ENCODE data around the gene ANKRD63.
A peak's percentile ranks its signal among the peaks of the same experiment; 100 is the strongest.

ANKRD63 gene

DNA sequence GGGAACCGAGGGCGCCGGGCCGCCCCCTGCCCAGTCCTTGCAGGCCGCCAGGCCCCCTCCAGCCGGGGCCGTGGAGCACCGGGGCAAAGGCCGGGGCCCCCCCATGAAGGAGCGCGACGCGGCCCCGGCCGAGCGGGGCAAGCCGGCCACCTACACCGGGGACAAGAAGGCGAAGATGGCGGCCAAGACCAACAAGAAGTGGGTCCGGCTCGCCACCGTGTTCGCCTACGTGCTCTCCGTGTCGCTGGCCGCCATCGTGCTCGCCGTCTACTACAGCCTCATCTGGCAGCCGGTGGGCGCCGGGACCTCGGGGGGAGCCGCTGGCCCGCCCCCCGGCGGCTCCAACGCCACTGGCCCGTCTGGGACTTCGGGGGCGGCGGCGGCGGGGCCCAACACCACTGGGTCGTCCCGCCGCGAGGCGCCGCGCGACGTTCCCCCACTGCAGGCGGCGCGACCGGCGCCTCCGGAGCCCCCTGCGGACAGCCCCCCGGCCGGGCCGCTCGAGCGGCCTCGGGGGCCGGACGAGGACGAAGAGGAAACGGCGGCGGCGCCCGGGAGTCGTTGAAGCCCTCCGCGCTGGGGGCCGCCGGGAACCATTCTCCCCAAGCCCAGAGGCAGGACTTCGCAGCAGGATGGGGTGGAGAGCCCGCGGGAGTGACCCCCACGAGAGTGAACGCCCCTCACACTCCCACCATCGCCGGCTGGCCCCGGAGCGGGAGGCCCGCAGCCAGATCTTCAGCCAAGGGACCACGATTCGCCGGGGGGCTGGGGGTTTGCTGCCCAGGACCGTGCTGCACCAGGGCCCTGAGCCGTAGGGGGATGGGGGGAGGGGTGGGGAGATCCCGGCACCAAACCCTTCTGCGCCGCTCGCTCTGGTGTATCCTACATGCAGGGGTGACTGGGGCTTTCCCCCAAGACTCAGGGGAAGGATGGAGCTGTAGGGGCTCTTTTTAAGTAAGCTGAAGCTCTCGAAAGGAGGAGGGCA is 41.4 kb upstream of the ANKRD63 start:
- H3K36me3 ChIP-seq (ENCODE audit: control insufficient read depth, insufficient read depth, low read length) = no peaks in the 10 kb centered on the region
- peak overlapping the region; percentile 49 for H3K56ac ChIP-seq (ENCODE audit: low read length)
- no peak overlapping the region for H2AK5ac ChIP-seq (ENCODE audit: low read length)
- H3K18ac ChIP-seq (ENCODE audit: low read length) = peak overlapping the region; percentile 86
- peak overlapping the region; percentile 42 for H3K9ac ChIP-seq (ENCODE audit: low read length)
- no peak overlapping the region for H3K23ac ChIP-seq (ENCODE audit: low read length)
- H3K4me2 ChIP-seq (ENCODE audit: low read length) = peak overlapping the region; percentile 2
- no CpG with 5 or more reads among the region's 101 CpGs for WGBS (ENCODE audit: extremely low coverage, insufficient coverage, low lambda C conversion rate)
- H4K8ac ChIP-seq (ENCODE audit: low read depth, low read length) = no peak overlapping the region
- no peak overlapping the region for H2BK5ac ChIP-seq (ENCODE audit: low read length)
- peaks cover 18% of the 10 kb centered on the region for H3K4me1 ChIP-seq (ENCODE audit: control insufficient read depth, low read depth, low read length)
- H3K27ac ChIP-seq (ENCODE audit: low read depth, low read length) = no peak overlapping the region
- no peak overlapping the region for H2BK15ac ChIP-seq (replicated peaks; ENCODE audit: low read depth)
- H3K79me1 ChIP-seq (ENCODE audit: low read length) = no peaks in the 10 kb centered on the region
- H3K4me3 ChIP-seq (ENCODE audit: low read length) = peak overlapping the region; percentile 9
- no peaks in the 10 kb centered on the region for H3K27me3 ChIP-seq (ENCODE audit: insufficient read depth, low read length, poor library complexity)
- no peak overlapping the region for H4K5ac ChIP-seq (ENCODE audit: low read length)
- DNase-seq = no peak
- H3K4ac ChIP-seq (ENCODE audit: low read depth, low read length) = no peak overlapping the region
- H3K79me2 ChIP-seq (ENCODE audit: control insufficient read depth, insufficient read depth, low read length) = no peaks in the 10 kb centered on the region
- H2BK120ac ChIP-seq (ENCODE audit: low read depth, low read length) = no peak overlapping the region

GRCh38 chr15:40323239-40323952 is 40.5 kb upstream of the ANKRD63 start, which contains the start of gene INAFM2:
TSS of gene INAFM2 (plus strand) at chr15:40323692. CDS start at chr15:40324056, 364 bp downstream.
- H4K5ac ChIP-seq (ENCODE audit: low read length) = no peak within 1 kb of the TSS
- H3K18ac ChIP-seq (ENCODE audit: low read length) = peak within 1 kb of the TSS; percentile 86
- H2AK5ac ChIP-seq (ENCODE audit: low read length) = no peak within 1 kb of the TSS
- H3K36me3 ChIP-seq (ENCODE audit: control insufficient read depth, insufficient read depth, low read length) = no peaks in the 10 kb centered on the region
- H2BK15ac ChIP-seq (replicated peaks; ENCODE audit: low read depth) = no peak within 1 kb of the TSS
- H3K4me3 ChIP-seq (ENCODE audit: low read length) = peak within 1 kb of the TSS; percentile 9
- peak within 1 kb of the TSS; percentile 42 for H3K9ac ChIP-seq (ENCODE audit: low read length)
- H3K79me2 ChIP-seq (ENCODE audit: control insufficient read depth, insufficient read depth, low read length) = no peaks in the 10 kb centered on the region
- H3K23ac ChIP-seq (ENCODE audit: low read length) = no peak within 1 kb of the TSS
- H3K56ac ChIP-seq (ENCODE audit: low read length) = peak within 1 kb of the TSS; percentile 49
- no peak within 1 kb of the TSS for H2BK120ac ChIP-seq (ENCODE audit: low read depth, low read length)
- no peak within 1 kb of the TSS for H2BK5ac ChIP-seq (ENCODE audit: low read length)
- no peak within 1 kb of the TSS for H3K4ac ChIP-seq (ENCODE audit: low read depth, low read length)
- peak within 1 kb of the TSS; percentile 75 for H3K4me2 ChIP-seq (ENCODE audit: low read length)
- H3K27ac ChIP-seq (ENCODE audit: low read depth, low read length) = no peak within 1 kb of the TSS
- no peaks in the 10 kb centered on the region for H3K79me1 ChIP-seq (ENCODE audit: low read length)
- no CpG with 5 or more reads among the region's 103 CpGs for WGBS (ENCODE audit: extremely low coverage, insufficient coverage, low lambda C conversion rate)
- no peaks in the 10 kb centered on the region for H3K27me3 ChIP-seq (ENCODE audit: insufficient read depth, low read length, poor library complexity)
- H3K4me1 ChIP-seq (ENCODE audit: control insufficient read depth, low read depth, low read length) = peaks cover 17% of the 10 kb centered on the region
- no peak within 1 kb of the TSS for H4K8ac ChIP-seq (ENCODE audit: low read depth, low read length)
- peak; percentile 98 for DNase-seq

DNA sequence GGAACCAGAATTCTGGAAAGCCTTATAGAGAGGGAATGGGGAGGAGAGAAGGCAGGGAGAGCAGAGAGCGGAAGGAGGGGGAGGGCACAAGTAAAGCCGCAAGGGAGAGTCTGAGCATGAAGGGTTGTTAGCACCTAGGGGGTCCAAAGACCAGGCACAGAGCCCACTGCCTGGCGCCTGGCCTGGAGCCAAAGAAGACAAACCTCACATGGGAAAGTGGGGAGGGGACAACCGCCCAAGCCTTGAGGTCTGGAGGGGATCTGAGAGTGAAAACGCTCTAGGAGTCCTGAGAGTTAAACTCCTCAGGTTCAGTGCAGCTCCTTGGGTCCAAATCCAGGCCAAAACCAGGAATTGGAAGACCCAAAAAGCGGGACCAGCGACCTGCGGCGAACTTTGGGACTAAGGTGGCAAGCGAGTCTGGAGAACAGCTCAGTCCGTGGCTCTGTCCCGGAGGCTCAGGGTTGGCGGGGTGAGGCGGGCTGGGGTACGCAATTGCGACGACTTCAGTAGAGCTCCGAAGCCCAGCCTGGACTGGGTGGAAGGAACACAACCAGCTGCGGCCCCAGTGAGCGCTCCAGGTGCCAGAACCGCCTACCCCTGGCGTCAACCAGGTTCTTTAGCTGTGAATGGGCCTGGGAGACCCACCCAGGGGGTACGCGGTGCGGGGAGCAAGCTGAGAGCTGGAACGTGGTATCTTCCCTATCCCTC is 39.8 kb upstream of the ANKRD63 start:
- Histone ChIP-seq H2BK5ac (ENCODE audit: low read length) (no peak overlapping the region), H3K27me3 (ENCODE audit: insufficient read depth, low read length, poor library complexity) (no peaks in the 10 kb centered on the region), H3K36me3 (ENCODE audit: control insufficient read depth, insufficient read depth, low read length) (no peaks in the 10 kb centered on the region), H4K5ac (ENCODE audit: low read length) (no peak overlapping the region), H2AK5ac (ENCODE audit: low read length) (no peak overlapping the region), H3K9ac (ENCODE audit: low read length) (peak overlapping the region; percentile 18), H3K4me1 (ENCODE audit: control insufficient read depth, low read depth, low read length) (peaks cover 13% of the 10 kb centered on the region), H3K56ac (ENCODE audit: low read length) (no peak overlapping the region), H3K4ac (ENCODE audit: low read depth, low read length) (no peak overlapping the region), H2BK120ac (ENCODE audit: low read depth, low read length) (no peak overlapping the region), H2BK15ac (replicated peaks; ENCODE audit: low read depth) (no peak overlapping the region), H3K4me3 (ENCODE audit: low read length) (no peak overlapping the region), H3K18ac (ENCODE audit: low read length) (no peak overlapping the region), H3K79me2 (ENCODE audit: control insufficient read depth, insufficient read depth, low read length) (no peaks in the 10 kb centered on the region), H3K27ac (ENCODE audit: low read depth, low read length) (no peak overlapping the region), H4K8ac (ENCODE audit: low read depth, low read length) (no peak overlapping the region), H3K4me2 (ENCODE audit: low read length) (peak overlapping the region; percentile 75), H3K79me1 (ENCODE audit: low read length) (no peaks in the 10 kb centered on the region), H3K23ac (ENCODE audit: low read length) (no peak overlapping the region)
- WGBS (ENCODE audit: extremely low coverage, insufficient coverage, low lambda C conversion rate) = no CpG with 5 or more reads among the region's 26 CpGs
- DNase-seq = peak; percentile 64

DNA sequence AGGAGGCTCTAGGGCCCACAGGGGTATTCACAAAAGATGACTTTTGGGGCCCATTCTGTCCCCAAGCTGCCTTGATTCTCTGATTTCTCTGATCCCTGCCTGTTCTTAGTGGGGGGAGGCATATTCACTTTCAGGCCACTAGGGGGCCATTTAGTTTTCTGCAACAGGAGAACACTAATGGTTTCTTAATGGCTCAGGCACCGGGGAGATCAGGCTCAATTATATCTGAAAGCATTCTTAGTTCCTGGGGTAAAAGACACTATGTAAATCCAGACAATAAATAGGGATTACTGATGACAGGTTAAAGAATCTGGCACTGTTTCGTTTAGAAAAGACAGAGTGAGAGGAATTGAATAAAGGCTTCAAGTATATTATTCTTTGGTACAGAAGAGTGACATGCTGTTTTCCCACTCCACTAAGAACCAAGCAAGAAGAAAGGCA is 38.1 kb upstream of the ANKRD63 start:
- no peaks in the 10 kb centered on the region for H3K79me1 ChIP-seq (ENCODE audit: low read length)
- no peak overlapping the region for H2BK15ac ChIP-seq (replicated peaks; ENCODE audit: low read depth)
- peaks cover 5% of the 10 kb centered on the region for H3K4me1 ChIP-seq (ENCODE audit: control insufficient read depth, low read depth, low read length)
- no peak overlapping the region for H2BK120ac ChIP-seq (ENCODE audit: low read depth, low read length)
- DNase-seq = peak; percentile 78
- H3K4me2 ChIP-seq (ENCODE audit: low read length) = no peak overlapping the region
- no peak overlapping the region for H3K27ac ChIP-seq (ENCODE audit: low read depth, low read length)
- H3K36me3 ChIP-seq (ENCODE audit: control insufficient read depth, insufficient read depth, low read length) = no peaks in the 10 kb centered on the region
- H2BK5ac ChIP-seq (ENCODE audit: low read length) = no peak overlapping the region
- no CpG with 5 or more reads among the region's 2 CpGs for WGBS (ENCODE audit: extremely low coverage, insufficient coverage, low lambda C conversion rate)
- H3K4me3 ChIP-seq (ENCODE audit: low read length) = no peak overlapping the region
- no peak overlapping the region for H3K4ac ChIP-seq (ENCODE audit: low read depth, low read length)
- H3K9ac ChIP-seq (ENCODE audit: low read length) = no peak overlapping the region
- no peak overlapping the region for H3K18ac ChIP-seq (ENCODE audit: low read length)
- H4K5ac ChIP-seq (ENCODE audit: low read length) = no peak overlapping the region
- no peaks in the 10 kb centered on the region for H3K79me2 ChIP-seq (ENCODE audit: control insufficient read depth, insufficient read depth, low read length)
- H3K23ac ChIP-seq (ENCODE audit: low read length) = no peak overlapping the region
- no peak overlapping the region for H4K8ac ChIP-seq (ENCODE audit: low read depth, low read length)
- no peak overlapping the region for H2AK5ac ChIP-seq (ENCODE audit: low read length)
- H3K56ac ChIP-seq (ENCODE audit: low read length) = no peak overlapping the region
- no peaks in the 10 kb centered on the region for H3K27me3 ChIP-seq (ENCODE audit: insufficient read depth, low read length, poor library complexity)

DNA sequence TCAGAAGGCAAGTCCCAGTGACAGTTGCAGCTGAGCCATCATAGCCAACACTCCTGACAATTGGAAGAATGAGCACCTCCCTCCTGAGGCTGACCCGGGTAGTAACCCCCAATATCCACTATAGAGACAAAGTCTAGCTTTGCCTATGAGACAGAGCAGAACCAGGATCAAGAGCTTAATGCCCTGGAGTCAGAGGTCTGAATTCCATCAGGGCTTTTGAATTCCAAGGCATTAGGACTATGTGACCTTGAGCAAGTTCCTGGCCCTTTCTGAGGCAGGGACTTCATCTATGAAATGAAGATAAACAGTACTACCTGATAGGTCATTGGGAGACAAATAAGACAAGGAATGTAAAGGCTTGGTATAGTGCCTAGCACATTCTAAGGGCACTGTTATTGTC is 37.5 kb upstream of the ANKRD63 start:
- WGBS (ENCODE audit: extremely low coverage, insufficient coverage, low lambda C conversion rate) = no CpG with 5 or more reads among the region's 1 CpG
- Histone ChIP-seq H2AK5ac (ENCODE audit: low read length) (no peak overlapping the region), H3K4me1 (ENCODE audit: control insufficient read depth, low read depth, low read length) (peaks cover 5% of the 10 kb centered on the region), H3K18ac (ENCODE audit: low read length) (no peak overlapping the region), H4K5ac (ENCODE audit: low read length) (no peak overlapping the region), H2BK5ac (ENCODE audit: low read length) (no peak overlapping the region), H3K79me2 (ENCODE audit: control insufficient read depth, insufficient read depth, low read length) (no peaks in the 10 kb centered on the region), H3K79me1 (ENCODE audit: low read length) (no peaks in the 10 kb centered on the region), H3K23ac (ENCODE audit: low read length) (no peak overlapping the region), H3K9ac (ENCODE audit: low read length) (no peak overlapping the region), H3K4ac (ENCODE audit: low read depth, low read length) (no peak overlapping the region), H3K36me3 (ENCODE audit: control insufficient read depth, insufficient read depth, low read length) (no peaks in the 10 kb centered on the region), H3K4me2 (ENCODE audit: low read length) (no peak overlapping the region), H2BK120ac (ENCODE audit: low read depth, low read length) (no peak overlapping the region), H3K4me3 (ENCODE audit: low read length) (no peak overlapping the region), H3K27me3 (ENCODE audit: insufficient read depth, low read length, poor library complexity) (no peaks in the 10 kb centered on the region), H3K56ac (ENCODE audit: low read length) (no peak overlapping the region), H3K27ac (ENCODE audit: low read depth, low read length) (no peak overlapping the region), H2BK15ac (replicated peaks; ENCODE audit: low read depth) (no peak overlapping the region), H4K8ac (ENCODE audit: low read depth, low read length) (no peak overlapping the region)
- DNase-seq = no peak
